A204.1 (cell line): ENCODE results near the gene SLC35B4.
A peak's percentile ranks its signal among the peaks of the same experiment; 100 is the strongest.
"Not testable (repeated sequence)": the region's sequence is repeated elsewhere in the genome, so short reads cannot be mapped to it uniquely, and the experiment has no call there.

Source experiments
- FAIRE-seq: peaks from 2 replicates; lab custom pipeline; 2012; peaks lifted over from hg19 to GRCh38; lab: Jason Lieb, UNC

SLC35B4 gene

GRCh38 chr7:134331393-134331792 lies 14.7 kb upstream of the SLC35B4 start:
- no peak for FAIRE-seq

- no peak for FAIRE-seq
These were observed 14.2 kb upstream of the SLC35B4 start for GRCh38 chr7:134330974-134331373.

DNA sequence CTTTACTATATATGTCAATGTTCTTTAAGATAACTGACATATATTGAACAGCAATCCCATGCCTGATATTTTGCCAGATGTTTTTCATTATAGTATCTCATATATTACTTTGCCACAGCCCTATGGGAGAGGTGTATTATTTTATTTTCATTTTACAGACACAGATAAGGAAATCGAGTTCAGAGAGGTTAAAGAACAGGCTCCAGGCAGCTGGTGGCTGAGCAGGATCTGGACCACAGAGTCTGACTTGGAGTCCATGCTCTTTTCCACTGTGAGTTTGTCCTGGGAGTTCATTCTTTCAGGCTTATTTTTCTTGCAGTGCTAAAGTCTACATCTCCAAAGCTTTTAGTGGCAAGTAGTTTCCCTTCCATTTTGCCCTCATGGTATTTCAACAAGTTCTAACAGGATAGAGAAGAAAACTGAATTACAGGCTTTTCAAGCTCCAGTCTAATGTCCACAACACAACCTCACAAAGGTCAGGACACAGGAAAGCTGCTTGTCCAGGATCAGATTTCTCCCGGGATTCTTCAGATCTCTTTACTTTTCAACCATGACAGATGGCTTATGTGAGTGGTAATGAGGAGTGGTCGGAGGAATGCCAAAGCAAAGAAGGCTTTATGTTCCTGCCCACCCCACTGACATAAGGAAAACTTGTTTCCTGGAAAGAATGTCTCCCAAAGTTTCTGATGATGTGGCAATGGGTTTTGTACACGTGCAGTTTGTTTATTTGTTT lies 13.1 kb upstream of the SLC35B4 start:
- FAIRE-seq, result no peak

DNA sequence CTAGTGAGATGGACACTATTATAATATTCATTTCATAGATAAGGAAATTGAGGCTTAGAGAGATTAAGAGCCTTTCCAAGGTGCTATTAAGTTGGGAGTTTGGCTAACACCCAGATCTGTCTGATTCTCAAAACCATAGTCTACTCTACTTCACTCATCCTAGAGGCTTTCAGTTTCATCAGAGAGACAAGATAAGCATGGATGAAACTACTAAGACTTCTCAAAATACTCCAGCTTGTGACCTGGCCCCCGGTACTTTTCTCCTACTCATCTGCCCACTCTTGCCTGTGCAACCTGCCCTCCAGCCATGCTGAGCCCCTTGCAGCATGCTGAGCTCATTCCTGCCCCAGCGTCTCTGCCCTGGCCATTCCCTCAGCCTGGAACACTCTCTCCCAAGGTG lies 12.2 kb upstream of the SLC35B4 start:
- no peak for FAIRE-seq

DNA sequence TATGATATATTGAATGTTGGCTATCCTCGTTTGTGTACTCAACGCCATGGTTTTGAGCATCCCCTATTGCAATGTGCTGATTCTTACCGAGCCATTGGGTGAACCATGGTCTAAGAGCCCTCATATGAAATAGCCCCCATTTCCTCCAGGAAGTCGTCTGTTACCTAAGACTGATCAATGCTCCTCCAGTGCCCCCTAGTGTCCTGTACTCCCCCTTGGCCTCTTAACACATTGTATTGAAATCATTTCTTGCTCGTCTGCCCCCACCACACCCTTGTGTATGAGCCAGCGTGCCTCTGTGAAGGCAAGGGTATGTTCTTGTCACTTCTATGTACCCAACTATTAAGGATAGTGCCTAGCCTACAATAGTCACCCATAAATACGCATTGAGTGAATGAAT lies 11.2 kb upstream of the SLC35B4 start:
- no peak for FAIRE-seq

- no peak for FAIRE-seq
These were observed 7.4 kb upstream of the SLC35B4 start for GRCh38 chr7:134324107-134324506.

DNA sequence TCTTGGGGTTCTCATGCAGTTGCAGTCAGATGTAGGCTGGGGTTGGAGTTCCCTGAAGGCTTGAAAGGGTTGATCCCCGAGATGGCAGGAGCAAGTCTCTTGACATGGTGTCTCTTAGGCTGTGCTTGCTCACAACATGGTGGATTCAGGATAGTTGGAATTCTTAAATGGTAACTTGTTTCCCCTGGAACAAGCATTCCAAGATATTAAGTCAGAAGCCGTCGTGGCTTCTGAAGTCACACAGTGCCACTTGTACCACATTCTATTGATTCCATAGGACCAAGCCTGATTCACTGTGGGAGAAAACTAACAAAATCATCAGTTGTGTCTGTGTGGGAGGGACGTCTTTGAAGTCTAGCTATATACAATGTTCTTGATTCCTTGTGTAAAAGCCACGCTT lies 3.5 kb upstream of the SLC35B4 start:
- FAIRE-seq, result no peak

- FAIRE-seq, result no peak
These were observed 1.7 kb upstream of the SLC35B4 start for GRCh38 chr7:134318443-134318842.

- no peak for FAIRE-seq
These were observed 704 bp upstream of the SLC35B4 start for GRCh38 chr7:134317434-134317833.

DNA sequence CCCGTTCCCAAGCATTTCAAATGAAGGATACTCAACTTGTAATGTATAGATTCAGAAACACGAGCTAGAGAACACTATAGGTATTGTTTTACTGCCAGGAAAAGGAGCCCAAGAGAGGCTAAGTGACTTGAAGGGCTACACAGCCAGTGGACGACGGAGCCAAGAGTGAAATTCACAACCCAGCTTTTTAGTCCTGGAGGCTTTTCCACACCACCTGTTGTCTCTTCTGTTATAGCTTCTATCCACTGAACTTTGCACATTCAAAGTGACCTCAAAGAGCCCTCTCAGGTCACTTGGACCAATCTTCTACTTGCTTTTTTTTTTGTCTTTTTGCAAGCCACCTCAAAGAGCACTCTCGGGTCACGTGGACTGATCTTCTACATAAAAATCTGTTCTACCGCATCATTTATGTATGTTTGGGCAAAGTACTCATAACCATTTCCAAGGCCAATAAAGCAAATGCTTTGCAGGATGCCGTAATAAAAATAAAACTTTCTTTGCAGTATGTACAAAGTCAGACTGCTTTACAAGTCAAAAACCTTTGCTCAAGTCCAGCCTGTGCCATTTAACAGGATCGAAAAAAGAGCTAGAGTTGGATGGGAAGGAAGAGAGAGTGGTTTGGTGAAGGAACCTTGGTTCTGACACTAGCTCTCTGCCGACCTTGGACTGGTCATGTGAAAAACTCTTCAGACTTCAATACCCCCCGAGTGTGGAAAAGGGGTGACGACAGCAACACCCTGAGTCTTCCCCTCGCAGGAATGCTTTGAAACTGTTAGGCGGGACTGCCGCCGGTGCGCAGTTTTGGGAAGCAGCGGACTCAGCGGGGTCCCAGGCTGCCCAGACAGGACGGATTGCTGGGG lies 821 bp downstream of the SLC35B4 start:
- FAIRE-seq, result no peak

DNA sequence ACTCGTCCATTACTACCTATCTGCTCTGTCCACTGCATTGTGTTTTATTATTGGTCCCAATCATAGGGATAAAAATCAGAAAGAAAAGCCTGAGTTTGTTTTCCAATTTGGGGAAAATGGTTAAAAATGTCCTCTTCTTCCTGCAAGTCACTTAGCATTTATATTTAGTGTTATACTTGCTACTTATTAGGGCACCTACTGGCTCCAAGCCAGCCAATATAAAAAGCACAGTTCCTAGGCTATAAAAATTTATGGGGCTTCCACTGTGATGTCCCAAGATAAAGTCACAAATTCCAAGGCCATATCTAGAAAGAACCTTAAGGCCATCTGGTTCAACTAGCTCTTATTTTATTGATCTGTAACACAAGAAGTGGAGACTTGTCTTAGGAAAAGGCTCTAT lies 3.2 kb downstream of the SLC35B4 start:
- FAIRE-seq, result no peak

- FAIRE-seq, result no peak
These were observed 4.0 kb downstream of the SLC35B4 start for GRCh38 chr7:134312717-134313116.

- FAIRE-seq, result no peak
These were observed 4.9 kb downstream of the SLC35B4 start for GRCh38 chr7:134311807-134312206.

GRCh38 chr7:134308548-134308947 lies 8.2 kb downstream of the SLC35B4 start:
- FAIRE-seq, result no peak

DNA sequence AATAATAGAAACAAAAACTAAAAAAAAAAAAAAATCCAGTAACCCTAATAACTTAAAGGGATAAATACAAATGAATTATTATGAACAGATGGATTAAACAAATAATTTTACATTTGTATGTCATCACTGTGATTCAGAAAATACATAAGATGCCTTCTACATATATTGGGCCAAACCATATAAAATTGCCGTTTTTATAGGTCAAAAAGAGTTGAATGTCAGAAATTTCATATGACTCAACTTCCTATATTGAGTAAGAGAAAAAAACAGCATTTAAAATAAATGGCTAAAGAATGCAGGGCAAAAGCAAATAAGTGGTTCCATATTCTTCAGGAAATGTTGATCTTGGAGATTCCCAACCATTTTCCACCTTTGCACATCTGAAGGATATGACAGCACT lies 9.4 kb downstream of the SLC35B4 start:
- peak; percentile 78 for FAIRE-seq

DNA sequence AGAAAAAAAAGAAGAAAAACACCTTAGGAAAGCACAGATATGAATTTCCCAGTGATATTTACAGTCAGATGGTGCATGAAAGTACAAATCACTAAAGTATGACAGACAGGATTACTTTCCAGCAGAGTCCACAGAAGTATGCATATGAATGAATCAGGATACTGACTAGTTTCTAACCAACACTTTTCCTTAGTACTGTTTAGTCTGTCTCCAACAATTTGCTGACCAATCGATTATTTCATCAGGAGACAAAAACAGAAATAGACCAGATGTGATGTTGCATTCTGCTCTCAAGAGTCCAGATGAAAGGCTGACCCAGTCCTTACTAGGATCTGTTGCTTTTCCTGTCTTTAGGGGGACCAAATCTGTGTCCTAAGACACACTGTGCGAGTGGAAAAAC lies 14.6 kb downstream of the SLC35B4 start:
- FAIRE-seq, result no peak

- FAIRE-seq, result no peak
These were observed 15.1 kb downstream of the SLC35B4 start for GRCh38 chr7:134301592-134301991.

- FAIRE-seq, result no peak
These were observed 15.7 kb downstream of the SLC35B4 start for GRCh38 chr7:134300988-134301387.

DNA sequence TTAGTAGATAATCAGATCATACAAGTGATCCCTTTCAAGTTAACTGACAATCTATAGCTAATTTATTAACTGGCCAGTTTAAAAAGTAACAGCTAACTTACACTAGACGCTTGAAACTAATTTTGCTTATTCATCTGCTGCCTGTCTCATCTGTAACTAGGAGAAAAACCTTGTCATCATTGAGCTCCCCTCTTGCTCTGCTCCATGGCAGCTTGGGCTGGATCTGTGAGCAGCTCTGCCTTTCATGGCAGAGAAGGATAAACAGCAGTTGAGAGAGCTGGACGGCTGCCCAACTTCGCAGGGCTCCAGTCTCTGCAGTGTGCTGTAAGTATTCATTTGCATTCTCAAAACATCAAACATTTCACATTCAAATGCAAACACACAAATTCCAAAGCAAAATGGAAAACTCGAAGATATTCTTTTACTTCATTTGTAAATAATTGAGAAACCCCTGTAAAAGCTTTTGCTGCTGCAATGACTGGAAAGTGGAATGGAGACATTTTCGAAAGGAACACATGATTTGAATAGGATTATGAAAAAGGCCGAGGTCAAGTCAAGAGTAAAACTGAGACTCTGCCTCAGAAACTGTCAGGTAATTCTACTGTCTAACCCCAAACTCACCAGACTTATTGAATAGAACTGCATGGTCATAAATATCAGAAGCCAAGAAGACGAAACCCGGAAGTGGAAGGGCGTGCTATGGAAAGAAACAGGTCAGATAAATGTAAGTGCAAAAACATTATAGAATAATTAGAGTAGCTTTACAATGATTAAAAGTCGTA lies 17.6 kb downstream of the SLC35B4 start:
- FAIRE-seq, result no peak

DNA sequence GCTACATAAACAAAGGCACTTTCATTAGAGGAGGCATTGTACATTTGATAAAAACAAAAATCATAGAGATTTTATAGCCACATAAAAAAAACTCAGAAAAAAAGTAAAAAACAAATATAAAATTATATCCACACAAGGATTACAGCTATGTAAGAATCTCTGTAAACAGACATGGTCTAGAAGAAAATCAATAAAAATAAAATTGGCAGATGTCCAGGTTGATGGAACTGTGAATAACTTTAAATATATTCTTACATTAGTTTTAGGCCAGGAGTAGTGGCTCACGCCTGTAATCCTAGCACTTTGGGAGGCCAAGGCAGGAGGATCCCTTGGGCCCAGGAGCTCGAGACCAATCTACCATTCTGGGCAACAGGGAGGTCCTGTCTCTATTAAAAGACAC lies 19.2 kb downstream of the SLC35B4 start:
- peak; percentile 23 for FAIRE-seq

DNA sequence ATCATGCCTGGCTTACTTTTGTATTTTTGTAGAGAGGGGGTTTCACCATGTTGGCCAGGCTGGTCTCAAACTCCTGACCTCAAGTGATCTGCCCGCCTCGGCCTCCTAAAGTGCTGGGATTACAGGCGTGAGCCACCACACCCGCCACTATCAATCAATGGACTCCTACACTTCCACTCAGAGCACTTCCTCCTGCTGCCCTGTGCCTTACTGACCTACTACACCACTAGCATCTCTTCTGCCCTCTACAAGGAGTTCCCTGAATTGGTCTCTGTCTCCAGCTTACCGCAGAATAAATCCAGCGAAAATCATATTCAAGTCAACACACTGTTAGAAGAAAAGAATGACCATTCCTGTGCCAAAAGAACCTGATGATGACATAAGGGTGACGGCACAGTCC lies 20.7 kb downstream of the SLC35B4 start:
- FAIRE-seq, result not testable (repeated sequence)

- no peak for FAIRE-seq
These were observed 23.6 kb downstream of the SLC35B4 start for GRCh38 chr7:134293002-134293740.
